GM18861 (cell line): ENCODE results near the gene GPR75.
"Not testable (repeated sequence)": the region's sequence is repeated elsewhere in the genome, so short reads cannot be mapped to it uniquely, and the experiment has no call there.

Experiments used
- ATAC-seq: cut with Tn5 transposase; IDR thresholded peaks from one replicate; pipeline ENCODE4 v1.9.1; 2021; ENCODE audit not compliant: unreplicated experiment

Gene GPR75

DNA sequence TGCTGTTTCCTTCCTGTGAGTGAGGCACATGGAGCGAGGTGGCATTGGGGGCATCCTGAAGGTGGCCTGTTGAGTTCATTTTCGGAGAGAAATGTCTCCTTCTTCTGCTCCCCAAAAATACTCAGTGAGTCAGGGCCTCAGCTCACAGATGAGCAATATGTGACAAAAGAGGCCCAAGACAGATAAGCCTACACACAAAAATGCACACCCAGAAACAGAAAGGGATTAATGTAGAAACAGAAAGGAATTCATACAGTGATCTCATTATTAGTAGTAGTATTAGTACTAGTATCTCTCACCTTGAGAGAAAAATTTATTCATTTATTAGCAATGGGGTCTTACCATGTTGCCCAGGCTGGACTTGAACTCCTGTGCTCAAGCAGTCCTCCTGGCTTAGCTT, 5.1 kb downstream of the GPR75 start:
- no peak for ATAC-seq

DNA sequence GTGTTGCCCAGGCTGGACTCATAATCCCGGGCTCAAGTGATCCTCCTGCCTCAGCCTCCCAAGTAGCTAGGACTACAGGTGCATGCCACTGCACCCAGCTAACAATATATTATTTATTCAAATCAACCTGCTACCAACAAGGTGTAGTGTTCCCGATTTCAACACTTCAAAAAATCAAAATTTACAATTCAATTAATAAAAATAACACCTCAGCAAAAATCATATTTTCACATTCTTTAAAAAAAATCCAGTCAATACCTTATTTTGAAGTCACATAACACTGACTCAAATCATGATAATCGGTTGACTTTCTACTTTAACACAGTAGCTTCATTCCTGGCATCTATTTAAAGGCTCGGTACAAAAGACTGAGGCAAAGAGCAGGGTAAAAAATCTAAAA, 7.2 kb downstream of the GPR75 start:
- no peak for ATAC-seq

DNA sequence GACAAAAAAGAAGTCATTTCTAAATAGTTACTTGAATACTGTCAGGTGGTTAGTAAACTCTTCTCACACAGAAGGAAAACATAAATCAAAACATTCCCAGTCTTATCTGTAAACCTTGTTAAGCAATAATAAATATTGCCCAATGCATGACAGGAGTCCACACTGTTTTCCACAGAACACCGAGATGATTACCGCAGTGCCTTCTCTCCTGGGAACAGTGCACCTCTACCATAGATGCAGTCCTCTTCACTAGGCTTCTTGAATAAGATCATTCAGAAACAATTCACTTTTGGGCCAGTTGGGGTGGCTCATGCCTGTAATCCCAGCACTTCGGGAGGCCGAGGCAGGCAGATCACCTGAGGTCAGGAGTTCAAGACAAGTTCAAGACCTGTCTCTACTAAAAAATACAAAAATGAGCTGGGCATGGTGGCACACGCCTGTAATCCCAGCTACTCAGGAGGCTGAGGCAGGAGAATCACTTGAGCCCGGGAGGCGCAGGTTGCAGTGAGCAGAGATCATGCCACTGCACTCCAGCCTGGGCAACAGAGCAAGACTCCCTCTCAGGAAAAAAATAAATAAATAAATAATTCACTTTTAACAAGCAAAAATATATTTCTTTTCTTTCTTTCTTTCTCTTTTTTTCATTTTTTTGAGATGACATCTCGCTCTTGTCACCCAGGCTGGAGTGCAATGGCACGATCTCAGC, 8.6 kb downstream of the GPR75 start:
- ATAC-seq = not testable (repeated sequence)

DNA sequence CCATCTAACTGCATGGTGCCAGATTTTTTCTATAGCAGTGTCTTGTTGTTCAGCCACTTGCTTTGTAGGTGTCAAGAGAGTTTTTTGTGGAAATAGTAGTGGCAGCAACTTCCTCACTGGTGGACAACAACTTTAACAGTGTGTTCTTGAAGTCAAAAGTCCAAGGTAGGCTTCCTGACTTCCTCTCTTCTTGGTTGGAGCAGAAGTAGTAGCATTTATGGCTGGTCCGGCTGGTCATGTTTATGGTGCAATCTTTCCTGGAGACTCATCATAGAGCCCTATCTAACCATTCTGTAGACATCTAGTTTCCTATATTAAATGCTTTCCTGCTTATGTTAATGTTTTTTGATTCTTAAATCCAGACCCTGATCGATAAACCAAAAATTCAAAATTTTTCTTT, 11.7 kb downstream of the GPR75 start:
- no peak for ATAC-seq

- ATAC-seq = no peak
Observed at GRCh38 chr2:53843595-53843994, 16.2 kb downstream of the GPR75 start.

DNA sequence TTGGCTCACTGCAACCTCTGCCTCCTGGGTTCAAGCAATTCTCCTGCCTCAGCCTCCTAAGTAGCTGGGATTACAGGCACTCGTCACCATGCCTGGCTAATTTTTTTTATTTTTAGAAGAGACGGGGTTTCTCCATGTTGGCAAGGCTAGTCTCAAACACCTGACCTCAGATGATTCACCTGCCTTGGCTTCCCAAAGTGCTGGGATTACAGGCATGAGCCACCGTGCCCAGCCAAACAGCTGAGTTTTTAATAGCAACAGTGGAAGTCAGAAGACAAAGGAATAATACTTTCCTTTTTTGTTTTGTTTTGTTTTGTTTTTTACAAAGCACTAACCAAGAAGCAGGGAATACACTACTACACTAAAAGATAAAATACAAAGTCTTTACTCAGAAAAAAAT, 16.9 kb downstream of the GPR75 start:
- ATAC-seq = no peak

DNA sequence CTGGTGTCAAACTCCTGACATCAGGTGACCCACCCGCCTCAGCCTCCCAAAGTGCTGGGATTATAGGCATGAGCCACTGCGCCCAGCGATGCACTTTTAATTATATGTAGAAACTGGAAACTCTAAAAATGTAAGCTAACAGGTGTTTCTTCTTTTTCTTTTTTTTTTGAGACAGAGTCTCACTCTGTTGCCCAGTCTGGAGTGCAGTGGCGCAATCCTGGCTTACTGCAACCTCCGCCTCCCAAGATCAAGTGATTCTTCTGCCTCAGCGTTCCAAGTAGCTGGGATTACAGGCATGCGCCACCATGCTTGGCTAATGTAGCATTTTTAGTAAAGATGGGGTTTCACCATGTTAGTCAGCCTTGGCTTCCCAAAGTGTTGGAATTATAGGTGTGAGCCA, 18.1 kb downstream of the GPR75 start:
- ATAC-seq = not testable (repeated sequence)

DNA sequence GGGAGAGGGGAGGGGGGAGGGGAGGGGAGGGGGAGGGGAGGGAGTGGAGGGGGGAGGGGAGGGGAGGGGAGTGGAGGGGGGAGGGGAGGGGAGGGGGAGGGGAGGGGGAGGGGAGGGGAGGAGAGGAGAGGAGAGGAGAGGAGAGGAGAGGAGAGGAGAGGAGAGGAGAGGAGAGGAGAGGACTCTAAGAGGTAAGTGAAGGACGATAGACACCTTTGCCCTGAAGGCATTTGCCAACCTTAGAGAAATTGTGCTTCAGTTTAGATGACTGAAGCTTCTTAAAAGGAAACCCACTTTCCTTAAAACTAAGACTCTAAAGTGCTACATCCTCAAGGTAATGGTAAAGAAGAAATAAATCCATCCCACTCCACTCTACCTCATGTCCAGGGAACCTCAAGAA, 19.2 kb downstream of the GPR75 start:
- no peak for ATAC-seq

GRCh38 chr2:53829980-53830290, 29.8 kb downstream of the GPR75 start:
- ATAC-seq = not testable (repeated sequence)

DNA sequence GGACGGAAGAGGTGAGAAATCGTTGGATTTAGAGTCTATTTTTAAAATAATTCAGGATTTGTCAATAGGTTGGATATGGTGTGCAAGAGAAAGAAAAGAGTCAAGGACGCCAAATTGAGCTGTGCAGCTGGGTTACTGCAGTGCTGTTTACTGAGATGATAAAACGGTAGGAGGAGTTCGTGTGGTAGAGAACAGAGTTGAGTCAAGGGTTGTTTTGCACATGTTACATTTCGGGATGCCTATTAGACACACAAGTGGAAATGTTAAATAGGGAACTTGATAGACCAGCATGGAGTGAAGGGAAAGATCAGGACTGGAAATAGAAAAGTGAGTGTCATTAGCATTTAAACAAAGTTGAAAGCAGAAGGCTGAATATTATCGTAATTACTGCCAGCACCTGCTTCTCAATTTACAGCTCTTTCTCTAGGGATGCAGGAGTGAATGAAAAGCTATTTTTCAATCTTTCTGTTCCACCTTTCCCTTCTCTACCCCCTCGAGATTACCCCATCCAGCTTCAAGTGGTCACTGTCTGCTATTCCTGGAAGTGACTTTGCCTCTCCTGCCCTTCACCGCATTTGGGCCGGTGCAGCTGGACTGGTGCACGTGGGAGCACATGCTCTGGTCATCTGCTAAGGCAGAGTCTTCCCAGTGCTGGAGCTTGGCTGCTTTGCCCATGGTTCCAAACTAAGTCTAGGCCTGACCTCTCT, 30.3 kb downstream of the GPR75 start:
- no peak for ATAC-seq

- no peak for ATAC-seq
Observed at GRCh38 chr2:53828331-53828730, 31.4 kb downstream of the GPR75 start.

DNA sequence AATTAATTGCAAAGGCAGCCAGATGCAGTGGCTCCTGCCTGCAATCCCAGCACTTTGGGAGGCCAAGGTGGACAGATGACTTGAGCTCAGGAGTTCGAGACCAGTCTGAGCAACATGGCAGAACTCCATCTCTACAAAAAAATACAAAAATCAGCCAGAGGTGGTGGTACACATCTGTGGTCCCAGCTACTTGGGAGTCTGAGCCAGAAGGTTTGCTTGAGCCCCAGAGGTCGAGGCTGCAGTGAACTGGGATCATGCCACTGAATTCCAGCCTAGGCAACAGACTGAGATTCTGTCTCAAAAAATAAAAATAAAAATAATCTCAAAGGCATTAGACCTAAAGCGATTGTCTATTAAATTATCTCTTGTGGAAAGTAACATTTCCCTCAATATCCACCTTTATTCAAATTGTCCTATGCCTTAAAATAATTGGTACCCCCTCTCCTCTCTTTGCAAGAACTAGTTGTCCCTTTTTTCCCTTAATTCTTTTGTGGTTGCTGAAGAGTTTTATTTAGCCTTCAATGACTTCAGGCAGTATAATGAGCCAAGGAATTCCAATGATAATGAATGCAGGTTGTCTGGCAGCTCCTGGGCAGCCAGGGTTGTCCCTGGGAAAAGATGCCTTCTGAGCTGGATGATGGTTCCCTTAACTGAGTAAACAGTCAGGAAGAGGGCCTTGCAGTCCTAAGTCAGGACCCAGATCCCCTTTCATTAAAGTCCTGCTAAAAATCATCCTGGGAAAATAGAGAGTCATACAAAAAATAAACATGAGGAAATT, 32.2 kb downstream of the GPR75 start:
- ATAC-seq = no peak

DNA sequence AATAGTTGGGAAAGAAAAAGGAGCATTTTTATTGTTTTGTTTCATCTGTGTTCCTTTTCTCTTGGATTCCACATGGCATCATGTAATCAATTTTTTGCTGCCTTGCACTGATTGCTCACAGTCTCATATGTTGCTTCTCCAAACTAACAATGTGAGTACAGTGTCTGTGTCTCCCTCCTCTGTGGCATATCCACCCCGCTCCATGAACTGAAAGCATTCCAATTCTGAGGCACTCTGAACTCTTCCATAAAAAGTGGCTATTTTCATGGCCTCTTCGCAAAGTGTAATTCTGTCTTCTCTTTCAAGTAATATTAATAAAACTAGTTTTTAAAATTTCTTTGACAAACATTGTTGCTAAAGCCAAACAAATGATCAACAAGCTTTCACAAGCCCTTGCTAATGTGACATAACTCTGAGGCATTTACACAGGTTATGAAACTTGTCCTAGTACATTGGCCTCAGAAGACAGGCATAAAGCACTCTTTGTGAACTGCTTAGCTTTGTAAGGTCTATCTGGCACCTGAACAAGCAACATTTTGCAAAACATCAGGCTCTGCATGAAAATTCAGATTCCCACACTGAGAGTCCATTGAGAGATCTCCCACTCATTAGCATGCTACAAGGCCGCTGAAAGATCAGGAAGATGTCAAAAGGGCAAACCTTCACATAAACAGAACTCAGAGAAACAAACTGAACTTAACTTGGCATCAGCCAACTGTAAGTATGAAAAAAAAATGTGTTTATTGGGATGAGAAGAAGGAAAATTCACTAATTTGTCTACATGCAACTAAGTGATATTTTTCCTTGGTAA, 33.0 kb downstream of the GPR75 start:
- no peak for ATAC-seq

DNA sequence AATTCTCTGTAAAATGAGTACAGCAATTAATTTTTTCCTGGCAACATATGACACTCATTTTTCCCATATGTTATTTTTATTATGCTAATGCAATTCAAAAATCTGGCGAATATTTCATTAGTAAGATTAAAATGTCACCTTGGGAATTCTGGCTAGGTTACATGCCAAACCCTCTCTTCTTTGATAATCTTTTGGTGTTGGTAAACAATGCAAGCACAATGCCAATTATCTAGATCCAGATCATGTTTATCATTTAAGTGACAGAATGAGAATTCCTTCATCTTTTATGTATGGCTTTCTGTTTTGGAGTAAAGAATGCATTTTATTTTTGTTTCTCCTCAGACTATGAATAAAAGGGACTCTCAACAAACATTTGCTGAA, 33.7 kb downstream of the GPR75 start:
- ATAC-seq = no peak

- ATAC-seq = not testable (repeated sequence)
Observed at GRCh38 chr2:53823639-53824038, 36.1 kb downstream of the GPR75 start.

DNA sequence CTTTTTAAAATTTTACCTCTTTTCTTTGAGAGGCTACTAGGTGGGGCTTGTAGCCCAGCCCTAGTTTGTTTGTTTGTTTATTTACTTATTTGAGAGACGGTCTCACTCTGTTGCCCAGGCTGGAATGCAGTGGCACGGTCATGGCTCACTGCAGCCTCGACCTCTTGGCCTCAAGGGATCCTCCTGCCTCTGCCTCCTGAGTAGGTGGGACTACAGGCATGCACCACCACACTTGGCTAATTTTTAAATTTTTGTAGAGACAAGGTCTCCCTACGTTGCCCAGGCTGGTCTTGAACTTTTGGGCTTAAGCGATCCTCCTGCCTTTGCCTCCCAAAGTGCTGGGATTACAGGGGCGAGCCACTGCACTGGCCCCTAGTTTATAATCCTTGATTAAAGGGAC, 38.0 kb downstream of the GPR75 start:
- ATAC-seq = no peak

- no peak for ATAC-seq
Observed at GRCh38 chr2:53820711-53821110, 39.1 kb downstream of the GPR75 start.

DNA sequence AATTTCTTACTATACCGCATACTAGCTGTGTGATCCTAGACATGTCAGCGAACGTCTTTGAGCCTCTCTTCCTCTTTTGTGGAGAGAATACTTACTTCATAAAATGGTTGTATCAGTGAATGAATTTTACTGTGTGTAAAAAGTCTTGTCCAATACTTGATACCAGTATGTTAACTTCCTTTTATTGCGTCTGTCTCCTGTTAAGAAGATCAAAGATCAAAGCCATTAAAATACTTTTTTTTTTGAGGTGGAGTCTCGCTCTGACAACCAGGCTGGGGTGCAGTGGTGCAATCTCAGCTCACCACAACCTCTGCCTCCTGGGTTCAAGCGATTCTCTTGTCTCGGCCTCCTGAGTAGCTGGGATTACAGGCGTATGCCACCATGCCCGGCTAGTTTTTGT, 39.7 kb downstream of the GPR75 start:
- no peak for ATAC-seq

DNA sequence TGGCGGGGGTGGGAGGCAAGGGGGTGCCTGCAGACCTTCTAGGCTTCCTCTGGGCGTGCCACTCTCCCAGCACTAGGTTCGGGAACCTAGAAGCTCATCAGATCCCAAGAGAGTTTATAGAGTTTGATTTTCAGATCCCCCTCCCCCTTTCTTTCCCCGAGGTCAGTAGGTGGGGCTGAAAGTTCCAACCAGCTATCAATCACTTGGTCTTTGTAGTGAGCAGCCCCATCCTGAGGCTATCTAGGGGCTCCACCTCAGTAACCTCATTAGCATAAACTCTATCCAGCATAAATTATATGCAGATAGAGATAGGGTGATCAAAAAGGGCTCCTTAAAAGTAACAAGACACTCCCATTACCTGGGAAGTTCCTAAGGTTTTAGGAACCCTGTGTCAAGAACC, 40.1 kb downstream of the GPR75 start:
- no peak for ATAC-seq

DNA sequence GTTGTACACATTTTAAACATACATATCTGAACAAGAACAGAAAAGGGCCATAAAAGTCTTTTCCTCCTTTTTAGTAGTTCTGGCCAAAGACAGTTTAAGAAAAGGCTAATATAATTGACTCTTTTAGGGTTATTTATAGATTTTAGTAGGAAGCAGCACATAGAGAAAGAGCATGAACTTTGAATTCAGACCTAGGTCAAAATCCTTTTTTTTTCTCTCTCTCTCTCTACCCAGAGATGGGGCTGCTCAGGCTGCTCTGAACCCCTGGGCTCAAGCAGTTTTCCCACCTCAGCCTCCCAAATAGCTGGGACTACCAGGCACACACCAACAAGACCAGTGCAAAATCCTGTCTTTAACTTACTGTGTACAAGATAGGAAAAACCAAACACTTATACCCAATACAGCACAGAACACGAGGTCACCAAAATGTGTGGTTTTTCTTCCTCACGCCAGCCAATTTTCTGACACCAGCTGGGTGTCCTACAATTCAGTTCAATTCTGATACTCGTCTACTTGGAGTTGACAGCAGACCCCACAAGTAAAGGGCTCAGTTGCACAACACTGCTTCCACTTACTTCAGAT, 40.8 kb downstream of the GPR75 start:
- no peak for ATAC-seq

- no peak for ATAC-seq
Observed at GRCh38 chr2:53813151-53813550, 46.6 kb downstream of the GPR75 start.
